Fibroblast of villous mesenchyme (primary cell): ENCODE measurements around the gene PLPP1. TPM values are rescaled to one million over a fixed set of nuclear protein-coding genes. Genes with fewer than 3 reads are reported as not detected.
"Not testable (repeated sequence)": the region's sequence is repeated elsewhere in the genome, so short reads cannot be mapped to it uniquely, and the experiment has no call there.

Source experiments
- DNase-seq: peaks from one replicate; pipeline ENCODE4 v3.0.0-alpha.2; 2010; ENCODE audit warnings: low read depth
- H3K4me3 ChIP-seq: 2 replicates; pipeline ENCODE4 v1.5.1; 2011; ENCODE audit warnings: low read depth, mild to moderate bottlenecking, low read length
- CTCF ChIP-seq: IDR thresholded peaks from 2 replicates; pipeline ENCODE4 v1.5.1; 2012; ENCODE audit warnings: low read depth, mild to moderate bottlenecking, low read length; ENCODE audit not compliant: insufficient read depth
- total RNA-seq: library from RNA; depleted of rRNA; stranded (reverse); fragments of >200 nt; gene quantifications from 2 replicates; pipeline ENCODE4 v1.2.3, GENCODE V29; 2012

Gene PLPP1
- total RNA-seq, 1 donor: 97.6 TPM

- peak; percentile 48 for DNase-seq
- no peak overlapping the region for H3K4me3 ChIP-seq
- TF ChIP-seq CTCF: no peak
These were observed 24.8 kb downstream of the PLPP1 start for GRCh38 chr5:55509796-55510522.

GRCh38 chr5:55509097-55509496 lies 25.7 kb downstream of the PLPP1 start:
- DNase-seq: no peak
- TF ChIP-seq CTCF: no peak
- no peak overlapping the region for H3K4me3 ChIP-seq

- TF ChIP-seq CTCF: no peak
- no peak for DNase-seq
- H3K4me3 ChIP-seq: no peak overlapping the region
These were observed 27.2 kb downstream of the PLPP1 start for GRCh38 chr5:55507574-55507973.

- not testable (repeated sequence) for DNase-seq
These were observed 29.1 kb downstream of the PLPP1 start for GRCh38 chr5:55505711-55506110.

GRCh38 chr5:55503917-55504316 lies 30.8 kb downstream of the PLPP1 start:
- not testable (repeated sequence) for DNase-seq

More at GRCh38 chr5:55505711-55506110, 29.1 kb downstream of the PLPP1 start:
- not testable (repeated sequence) for H3K4me3 ChIP-seq

GRCh38 chr5:55502759-55503158 lies 32.0 kb downstream of the PLPP1 start:
- TF ChIP-seq CTCF: no peak

More at GRCh38 chr5:55503917-55504316, 30.8 kb downstream of the PLPP1 start:
- H3K4me3 ChIP-seq: not testable (repeated sequence)

GRCh38 chr5:55498457-55498856 lies 36.3 kb downstream of the PLPP1 start:
- TF ChIP-seq CTCF: no peak
- no peak overlapping the region for H3K4me3 ChIP-seq
- DNase-seq: no peak

More at GRCh38 chr5:55502759-55503158, 32.0 kb downstream of the PLPP1 start:
- H3K4me3 ChIP-seq: no peak overlapping the region
- DNase-seq: no peak

- no peak for TF ChIP-seq CTCF
- DNase-seq: no peak
These were observed 37.1 kb downstream of the PLPP1 start for GRCh38 chr5:55497712-55498111.

More at GRCh38 chr5:55497712-55498111, 37.1 kb downstream of the PLPP1 start:
- H3K4me3 ChIP-seq: no peak overlapping the region
